ENCODE data around the gene GREB1.

DNA sequence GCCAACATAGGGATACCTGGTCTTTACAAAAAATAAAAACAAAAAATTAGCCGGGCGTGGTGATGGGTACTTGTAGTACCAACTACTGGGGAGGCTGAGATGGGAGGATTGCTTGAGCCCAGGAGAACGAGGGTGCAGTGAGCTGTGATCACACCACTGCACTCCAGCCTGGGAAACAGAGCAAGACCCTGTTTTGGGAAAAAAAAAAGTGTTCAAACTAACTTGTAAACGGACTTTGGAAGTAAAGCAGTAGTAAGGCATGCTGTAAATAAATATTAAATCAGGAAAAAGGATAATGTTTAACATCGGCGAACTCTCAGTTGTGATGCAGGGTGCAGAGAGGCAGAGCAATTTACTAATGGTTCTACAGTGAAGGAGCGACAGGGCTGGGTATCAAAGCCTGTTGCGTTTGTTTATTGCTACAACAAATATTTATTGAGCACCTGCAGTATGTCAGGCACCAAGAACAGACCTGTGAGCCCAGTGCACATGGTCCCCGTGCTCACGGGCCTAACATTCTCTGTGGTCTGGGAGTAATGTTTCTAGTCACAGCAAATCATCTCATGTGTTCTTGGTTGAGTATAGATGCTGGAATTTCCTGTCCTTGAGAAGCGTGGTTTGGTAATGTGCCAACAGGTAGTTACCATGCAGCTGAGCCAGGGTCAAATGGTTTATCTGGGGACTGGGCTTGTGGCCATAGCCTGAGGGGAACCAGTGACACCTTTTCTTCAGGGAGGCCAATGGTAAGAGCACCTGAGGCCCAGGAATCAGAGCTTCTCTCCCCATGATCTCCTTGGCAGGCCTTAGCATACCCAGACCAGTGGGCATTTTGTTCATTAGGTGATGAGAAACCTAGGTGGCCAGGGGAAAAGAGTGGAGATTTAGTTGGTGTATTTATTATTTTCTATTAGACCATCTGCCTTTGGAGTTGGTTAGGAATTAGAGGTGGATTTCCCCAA, 27.9 kb upstream of the GREB1 start:
- TF ChIP-seq CTCF (tag by site-specific recombination; IDR thresholded peaks at IDR 0.05), result no peak
- TF ChIP-seq ZBTB7A (tag by site-specific recombination; IDR thresholded peaks at IDR 0.05; ENCODE audit: low read depth), result no peak
- TF ChIP-seq ZNF433 (tag by site-specific recombination; IDR thresholded peaks at IDR 0.05; ENCODE audit: low read depth), result no peak
- TF ChIP-seq ZNF555 (tag by site-specific recombination; conservative IDR thresholded peaks at IDR 0.05), result no peak
- TF ChIP-seq ZNF214 (tag by site-specific recombination; IDR thresholded peaks at IDR 0.05; ENCODE audit: borderline replicate concordance), result no peak
- TF ChIP-seq ZNF324 (tag by site-specific recombination; IDR thresholded peaks at IDR 0.05), result no peak
